HepG2 (cell line): ENCODE results near the gene TF. TPM values are rescaled to one million over a fixed set of nuclear protein-coding genes. Genes with fewer than 3 reads are reported as not detected.

ENCODE experiments used
- ATF1 ChIP-seq: IDR thresholded peaks from 2 replicates; pipeline ENCODE4 v1.6.1; 2016; ENCODE audit warnings: mild to moderate bottlenecking, control low read depth
- BHLHE40 ChIP-seq: IDR thresholded peaks from 2 replicates; pipeline ENCODE4 v1.6.1; 2011; ENCODE audit warnings: low read length, improper control_type of control experiment
- BRD4 ChIP-seq: sonication (generic); formaldehyde crosslinking; IDR thresholded peaks from 2 replicates; pipeline ENCODE4 v1.4.0; 2020; ENCODE audit warnings: missing genetic modification reagents
- CBX1 ChIP-seq: IDR thresholded peaks from one replicate; pipeline ENCODE4 v1.6.1; 2016; ENCODE audit warnings: antibody characterized with exemption, low read depth
- CENPBD1 ChIP-seq: sonication (generic); formaldehyde crosslinking; IDR thresholded peaks from 2 replicates; pipeline ENCODE4 v1.8.0; 2022; ENCODE audit warnings: missing genetic modification reagents, low read depth, mild to moderate bottlenecking, borderline replicate concordance
- HIVEP1 ChIP-seq: sonication (generic); formaldehyde crosslinking; IDR thresholded peaks from 2 replicates; pipeline ENCODE4 v1.4.0; 2020; ENCODE audit warnings: mild to moderate bottlenecking, missing genetic modification reagents
- HOXD1 ChIP-seq: sonication (generic); formaldehyde crosslinking; IDR thresholded peaks from 2 replicates; pipeline ENCODE4 v1.5.0; 2020; ENCODE audit warnings: missing genetic modification reagents
- MEF2D ChIP-seq: sonication (generic); formaldehyde crosslinking; IDR thresholded peaks from 2 replicates; pipeline ENCODE4 v1.5.1; 2020; ENCODE audit warnings: mild to moderate bottlenecking, missing genetic modification reagents
- MTA1 ChIP-seq: sonication (generic); formaldehyde crosslinking; IDR thresholded peaks from 2 replicates; pipeline ENCODE4 v1.4.0; 2020; ENCODE audit warnings: missing genetic modification reagents, mild to moderate bottlenecking, borderline replicate concordance
- MYNN ChIP-seq: sonication (generic); formaldehyde crosslinking; IDR thresholded peaks from 2 replicates; pipeline ENCODE4 v1.4.0; 2020; ENCODE audit warnings: mild to moderate bottlenecking, low read depth, missing genetic modification reagents
- NFATC3 ChIP-seq: sonication (generic); formaldehyde crosslinking; IDR thresholded peaks from 2 replicates; pipeline ENCODE4 v1.5.1; 2020; ENCODE audit warnings: mild to moderate bottlenecking, missing genetic modification reagents
- PAX8 ChIP-seq: sonication (generic); formaldehyde crosslinking; IDR thresholded peaks from 2 replicates; pipeline ENCODE4 v1.8.0; 2022; ENCODE audit warnings: mild to moderate bottlenecking, missing genetic modification reagents, borderline replicate concordance
- RBM22 ChIP-seq: fragments of 200-400 bp; formaldehyde crosslinking; optimal IDR thresholded peaks from 2 replicates; pipeline ENCODE3; 2017; ENCODE audit warnings: mild to moderate bottlenecking, low read length, moderate library complexity
- TOE1 ChIP-seq: sonication (generic); formaldehyde crosslinking; IDR thresholded peaks from 2 replicates; pipeline ENCODE4 v1.4.0; 2020; ENCODE audit warnings: mild to moderate bottlenecking, missing genetic modification reagents
- TRAFD1 ChIP-seq: sonication (generic); formaldehyde crosslinking; IDR thresholded peaks from 2 replicates; pipeline ENCODE4 v1.5.1; 2020; ENCODE audit warnings: missing genetic modification reagents, mild to moderate bottlenecking, borderline replicate concordance
- TRIM24 ChIP-seq: sonication (generic); formaldehyde crosslinking; IDR thresholded peaks from 2 replicates; pipeline ENCODE4 v1.8.0; 2022; ENCODE audit warnings: mild to moderate bottlenecking, missing genetic modification reagents
- ZNF251 ChIP-seq: sonication (generic); formaldehyde crosslinking; IDR thresholded peaks from 2 replicates; pipeline ENCODE4 v1.9.0; 2021; ENCODE audit warnings: mild to moderate bottlenecking, missing genetic modification reagents
- ZNF256 ChIP-seq: sonication (generic); formaldehyde crosslinking; conservative IDR thresholded peaks from 2 replicates; pipeline ENCODE4 v1.4.0; 2020; ENCODE audit warnings: missing genetic modification reagents
- ZNF331 ChIP-seq: sonication (generic); formaldehyde crosslinking; IDR thresholded peaks from 2 replicates; pipeline ENCODE4 v1.4.0; 2020; ENCODE audit warnings: missing genetic modification reagents
- ZNF33A ChIP-seq: sonication (generic); formaldehyde crosslinking; IDR thresholded peaks from 2 replicates; pipeline ENCODE4 v1.5.1; 2020; ENCODE audit warnings: missing genetic modification reagents, mild to moderate bottlenecking, moderate library complexity, borderline replicate concordance
- ZNF556 ChIP-seq: sonication (generic); formaldehyde crosslinking; IDR thresholded peaks from 2 replicates; pipeline ENCODE4 v1.4.0; 2020; ENCODE audit warnings: mild to moderate bottlenecking, missing genetic modification reagents, borderline replicate concordance
- ZNF570 ChIP-seq: sonication (generic); formaldehyde crosslinking; IDR thresholded peaks from 2 replicates; pipeline ENCODE4 v1.4.0; 2020; ENCODE audit warnings: mild to moderate bottlenecking, missing genetic modification reagents, borderline replicate concordance
- ZNF615 ChIP-seq: sonication (generic); formaldehyde crosslinking; IDR thresholded peaks from 2 replicates; pipeline ENCODE4 v1.5.0; 2020; ENCODE audit warnings: mild to moderate bottlenecking, missing genetic modification reagents, borderline replicate concordance
- ZNF746 ChIP-seq: sonication (generic); formaldehyde crosslinking; IDR thresholded peaks from 2 replicates; pipeline ENCODE4 v1.8.0; 2022; ENCODE audit warnings: mild to moderate bottlenecking, missing genetic modification reagents
- ZNF761 ChIP-seq: sonication (generic); formaldehyde crosslinking; conservative IDR thresholded peaks from 2 replicates; pipeline ENCODE4 v1.4.0; 2020; ENCODE audit warnings: mild to moderate bottlenecking, missing genetic modification reagents
- ZNF850 ChIP-seq: sonication (generic); formaldehyde crosslinking; conservative IDR thresholded peaks from 2 replicates; pipeline ENCODE4 v1.9.0; 2021; ENCODE audit warnings: mild to moderate bottlenecking, missing genetic modification reagents
- ZNF891 ChIP-seq: sonication (generic); formaldehyde crosslinking; IDR thresholded peaks from 2 replicates; pipeline ENCODE4 v1.5.0; 2020; ENCODE audit warnings: mild to moderate bottlenecking, missing genetic modification reagents
- polyA plus RNA-seq, 8 experiments: library from polyadenylated mRNA; depleted of rRNA in 3 of 8; stranded (reverse) in 7 of 8; unstranded in 1 of 8; fragments of >200 nt; fragmentation: Illumina TruSeq in 4 of 8; extraction: Trizol in 4 of 8; gene quantifications; 2 replicates each; pipeline versions ENCODE4 v1.2.1 to v1.2.3, GENCODE V29; 2011 to 2016; ENCODE audit warnings: low read depth in 4 of 8, missing spikeins in 1 of 8, mixed read lengths in 1 of 8; ENCODE audit not compliant: insufficient read depth in 1 of 8
- total RNA-seq, 5 experiments: library from RNA; depleted of rRNA; stranded (reverse); fragments of >200 nt; fragmentation: Illumina TruSeq; extraction: Trizol; gene quantifications; 2 replicates each; pipeline ENCODE4 v1.2.3, GENCODE V29; 2016; ENCODE audit warnings: low read depth in 1 of 5
- TF ChIP-seq, protein P1 (sequence below): sonication (generic); formaldehyde crosslinking; IDR thresholded peaks from 2 replicates; pipeline ENCODE4 v1.5.0; 2020; ENCODE audit warnings: missing genetic modification reagents
- TF ChIP-seq, protein P2 (sequence below): sonication (generic); formaldehyde crosslinking; IDR thresholded peaks from 2 replicates; pipeline ENCODE4 v1.5.0; 2020; ENCODE audit warnings: missing genetic modification reagents, mild to moderate bottlenecking, borderline replicate concordance

The TF gene
- total and polyA plus RNA-seq, 2 of the 13 experiments (the other 11 are each of a cell fraction or from before 2014, with no cell fraction given) = 10,074 to 11,821 TPM

- TF ChIP-seq NFATC3 (CRISPR knock-in tag) (no peak), TRIM24 (CRISPR knock-in tag) (no peak), ZNF746 (CRISPR knock-in tag) (no peak), TRAFD1 (CRISPR knock-in tag) (no peak), CBX1 (peak; percentile 31), HIVEP1 (CRISPR knock-in tag) (no peak), ZNF761 (CRISPR knock-in tag) (no peak), ZNF256 (CRISPR knock-in tag) (no peak), MYNN (no peak), RBM22 (no peak), MEF2D (peak; percentile 86), CENPBD1 (CRISPR knock-in tag) (no peak), ZNF556 (CRISPR knock-in tag) (peak; percentile 39; the same call in 1 of the 2 replicates), TOE1 (CRISPR knock-in tag) (0 out of 2 replicates have a peak, but pooled peaks have one; percentile 22), ZNF891 (CRISPR knock-in tag) (no peak), ZNF331 (CRISPR knock-in tag) (peak; percentile 73; the same call in 1 of the 2 replicates), MTA1 (CRISPR knock-in tag) (peak; percentile 64; the same call in 1 of the 2 replicates), ZNF251 (CRISPR knock-in tag) (no peak), BRD4 (CRISPR knock-in tag) (no peak), ZNF850 (CRISPR knock-in tag) (no peak), ZNF570 (CRISPR knock-in tag) (no peak), BHLHE40 (peak; percentile 78), PAX8 (CRISPR knock-in tag) (0 out of 2 replicates have a peak, but pooled peaks have one; percentile 46), HOXD1 (no peak), ZNF33A (CRISPR knock-in tag) (no peak), ZNF615 (CRISPR knock-in tag) (no peak), ATF1 (CRISPR knock-in tag) (0 out of 2 replicates have a peak, but pooled peaks have one; percentile 16)
- TF ChIP-seq, protein P1, sequence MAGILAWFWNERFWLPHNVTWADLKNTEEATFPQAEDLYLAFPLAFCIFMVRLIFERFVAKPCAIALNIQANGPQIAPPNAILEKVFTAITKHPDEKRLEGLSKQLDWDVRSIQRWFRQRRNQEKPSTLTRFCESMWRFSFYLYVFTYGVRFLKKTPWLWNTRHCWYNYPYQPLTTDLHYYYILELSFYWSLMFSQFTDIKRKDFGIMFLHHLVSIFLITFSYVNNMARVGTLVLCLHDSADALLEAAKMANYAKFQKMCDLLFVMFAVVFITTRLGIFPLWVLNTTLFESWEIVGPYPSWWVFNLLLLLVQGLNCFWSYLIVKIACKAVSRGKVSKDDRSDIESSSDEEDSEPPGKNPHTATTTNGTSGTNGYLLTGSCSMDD (CRISPR knock-in tag) = no peak
- TF ChIP-seq, protein P2, sequence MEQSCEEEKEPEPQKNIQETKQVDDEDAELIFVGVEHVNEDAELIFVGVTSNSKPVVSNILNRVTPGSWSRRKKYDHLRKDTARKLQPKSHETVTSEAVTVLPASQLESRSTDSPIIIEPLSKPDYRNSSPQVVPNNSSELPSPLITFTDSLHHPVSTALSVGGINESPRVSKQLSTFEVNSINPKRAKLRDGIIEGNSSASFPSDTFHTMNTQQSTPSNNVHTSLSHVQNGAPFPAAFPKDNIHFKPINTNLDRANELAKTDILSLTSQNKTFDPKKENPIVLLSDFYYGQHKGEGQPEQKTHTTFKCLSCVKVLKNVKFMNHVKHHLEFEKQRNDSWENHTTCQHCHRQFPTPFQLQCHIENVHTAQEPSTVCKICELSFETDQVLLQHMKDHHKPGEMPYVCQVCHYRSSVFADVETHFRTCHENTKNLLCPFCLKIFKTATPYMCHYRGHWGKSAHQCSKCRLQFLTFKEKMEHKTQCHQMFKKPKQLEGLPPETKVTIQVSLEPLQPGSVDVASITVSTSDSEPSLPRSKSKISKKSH (CRISPR knock-in tag) = no peak
Observed at GRCh38 chr3:133733226-133733625, 13.0 kb upstream of the TF start (continued).
